ENCODE measurements around the gene PXDN.

- no peak for TF ChIP-seq YY1 (IDR thresholded peaks at IDR 0.05; ENCODE audit: insufficient read depth, insufficient read length)
- TF ChIP-seq ZNF274 (IDR thresholded peaks at IDR 0.05; ENCODE audit: low read depth, low read length): no peak
These were observed 162.2 kb downstream of the PXDN start for GRCh38 chr2:1581965-1582625.

Measured in NT2/D1 (cell line).